Measurements from ENCODE around the gene TNFRSF8. TPM values are rescaled to one million over a fixed set of nuclear protein-coding genes. Genes with fewer than 3 reads are reported as not detected.

TNFRSF8 gene
- total and polyA plus RNA-seq, 9 of the 15 experiments (the other 6 are each of a cell fraction or from before 2014, with no cell fraction given), result 3.5 to 38.4 (median 17.1) TPM

DNA sequence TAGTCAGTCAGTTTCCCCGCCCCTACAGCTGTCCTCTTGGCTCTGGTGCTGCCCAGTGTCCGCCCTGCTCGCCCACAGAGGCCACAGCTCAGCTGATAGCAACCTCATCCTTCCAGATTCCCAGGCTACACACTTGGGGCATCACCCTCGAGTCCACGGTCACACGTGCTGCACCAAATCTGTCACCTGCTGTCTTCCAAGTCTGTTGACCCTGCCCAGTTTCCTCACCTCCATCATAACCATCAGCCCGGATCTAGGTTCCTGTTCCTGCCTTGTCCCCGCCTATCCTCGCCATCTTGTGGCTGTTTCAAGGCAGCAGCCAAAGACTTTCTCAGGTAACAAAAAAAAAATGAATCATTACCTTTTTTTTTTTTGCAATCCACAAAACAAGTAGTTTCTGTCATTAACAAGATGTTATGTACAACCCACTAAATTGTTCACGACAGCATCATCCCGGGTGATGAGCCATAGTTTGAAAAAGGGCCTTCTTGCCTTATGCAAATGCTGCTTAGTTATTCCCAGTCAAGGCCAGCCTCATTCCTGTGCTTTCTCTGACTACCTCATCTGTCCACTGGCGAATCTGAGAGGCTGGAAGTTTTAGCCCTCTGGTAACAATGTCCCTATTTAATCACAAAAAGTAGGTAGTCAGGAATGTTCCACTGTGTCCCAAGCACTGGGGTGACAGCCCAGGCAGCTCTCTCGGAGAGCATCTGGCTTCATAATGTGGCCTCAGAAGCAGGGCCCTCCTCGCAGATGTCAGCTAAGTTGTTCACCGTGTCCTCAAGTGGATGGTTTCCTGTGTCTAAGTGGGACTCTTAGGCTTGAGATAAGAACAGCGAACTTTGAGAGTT lies 48.7 kb upstream of the TNFRSF8 start (continued):
- TF ChIP-seq EHMT2 (IDR thresholded peaks at IDR 0.05), result no peak
- TF ChIP-seq THRAP3 (IDR thresholded peaks at IDR 0.05; ENCODE audit: borderline replicate concordance), result no peak
- TF ChIP-seq, protein P1, sequence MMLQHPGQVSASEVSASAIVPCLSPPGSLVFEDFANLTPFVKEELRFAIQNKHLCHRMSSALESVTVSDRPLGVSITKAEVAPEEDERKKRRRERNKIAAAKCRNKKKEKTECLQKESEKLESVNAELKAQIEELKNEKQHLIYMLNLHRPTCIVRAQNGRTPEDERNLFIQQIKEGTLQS (IDR thresholded peaks at IDR 0.05), result no peak
- TF ChIP-seq, protein P1 (CRISPR knock-in tag; conservative IDR thresholded peaks at IDR 0.05), result 0 out of 2 replicates have a peak, but pooled peaks have one; percentile 19
- no peak for TF ChIP-seq NEUROD1 (IDR thresholded peaks at IDR 0.05; ENCODE audit: borderline replicate concordance, low read depth, low read length, partially characterized antibody)
- TF ChIP-seq, protein P2, sequence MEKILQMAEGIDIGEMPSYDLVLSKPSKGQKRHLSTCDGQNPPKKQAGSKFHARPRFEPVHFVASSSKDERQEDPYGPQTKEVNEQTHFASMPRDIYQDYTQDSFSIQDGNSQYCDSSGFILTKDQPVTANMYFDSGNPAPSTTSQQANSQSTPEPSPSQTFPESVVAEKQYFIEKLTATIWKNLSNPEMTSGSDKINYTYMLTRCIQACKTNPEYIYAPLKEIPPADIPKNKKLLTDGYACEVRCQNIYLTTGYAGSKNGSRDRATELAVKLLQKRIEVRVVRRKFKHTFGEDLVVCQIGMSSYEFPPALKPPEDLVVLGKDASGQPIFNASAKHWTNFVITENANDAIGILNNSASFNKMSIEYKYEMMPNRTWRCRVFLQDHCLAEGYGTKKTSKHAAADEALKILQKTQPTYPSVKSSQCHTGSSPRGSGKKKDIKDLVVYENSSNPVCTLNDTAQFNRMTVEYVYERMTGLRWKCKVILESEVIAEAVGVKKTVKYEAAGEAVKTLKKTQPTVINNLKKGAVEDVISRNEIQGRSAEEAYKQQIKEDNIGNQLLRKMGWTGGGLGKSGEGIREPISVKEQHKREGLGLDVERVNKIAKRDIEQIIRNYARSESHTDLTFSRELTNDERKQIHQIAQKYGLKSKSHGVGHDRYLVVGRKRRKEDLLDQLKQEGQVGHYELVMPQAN (IDR thresholded peaks at IDR 0.05; ENCODE audit: borderline replicate concordance), result no peak
- TF ChIP-seq MCM3 (IDR thresholded peaks at IDR 0.05), result no peak
- TF ChIP-seq KAT7 (CRISPR knock-in tag; IDR thresholded peaks at IDR 0.05; ENCODE audit: borderline replicate concordance), result no peak
- TF ChIP-seq POLR2A (conservative IDR thresholded peaks at IDR 0.05), result peak; percentile 60; the same call in 1 of the 2 replicates
- TF ChIP-seq ZNF780A (CRISPR knock-in tag; IDR thresholded peaks at IDR 0.05), result no peak
- no peak for TF ChIP-seq ZNF12 (CRISPR knock-in tag; IDR thresholded peaks at IDR 0.05)
- TF ChIP-seq BHLHE40 (IDR thresholded peaks at IDR 0.05; ENCODE audit: low read length), result 0 out of 2 replicates have a peak, but pooled peaks have one; percentile 15
- TF ChIP-seq ZBTB1 (CRISPR knock-in tag; IDR thresholded peaks at IDR 0.05; ENCODE audit: borderline replicate concordance, low read depth), result no peak
- peak; percentile 45; the same call in 1 of the 2 replicates for TF ChIP-seq MAX (CRISPR knock-in tag; IDR thresholded peaks at IDR 0.05)
- TF ChIP-seq SRF (CRISPR knock-in tag; IDR thresholded peaks at IDR 0.05), result no peak
- TF ChIP-seq, protein P3, sequence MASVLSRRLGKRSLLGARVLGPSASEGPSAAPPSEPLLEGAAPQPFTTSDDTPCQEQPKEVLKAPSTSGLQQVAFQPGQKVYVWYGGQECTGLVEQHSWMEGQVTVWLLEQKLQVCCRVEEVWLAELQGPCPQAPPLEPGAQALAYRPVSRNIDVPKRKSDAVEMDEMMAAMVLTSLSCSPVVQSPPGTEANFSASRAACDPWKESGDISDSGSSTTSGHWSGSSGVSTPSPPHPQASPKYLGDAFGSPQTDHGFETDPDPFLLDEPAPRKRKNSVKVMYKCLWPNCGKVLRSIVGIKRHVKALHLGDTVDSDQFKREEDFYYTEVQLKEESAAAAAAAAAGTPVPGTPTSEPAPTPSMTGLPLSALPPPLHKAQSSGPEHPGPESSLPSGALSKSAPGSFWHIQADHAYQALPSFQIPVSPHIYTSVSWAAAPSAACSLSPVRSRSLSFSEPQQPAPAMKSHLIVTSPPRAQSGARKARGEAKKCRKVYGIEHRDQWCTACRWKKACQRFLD (CRISPR knock-in tag; IDR thresholded peaks at IDR 0.05), result no peak; the same call in 1 of the 2 replicates
- TF ChIP-seq, protein P4, sequence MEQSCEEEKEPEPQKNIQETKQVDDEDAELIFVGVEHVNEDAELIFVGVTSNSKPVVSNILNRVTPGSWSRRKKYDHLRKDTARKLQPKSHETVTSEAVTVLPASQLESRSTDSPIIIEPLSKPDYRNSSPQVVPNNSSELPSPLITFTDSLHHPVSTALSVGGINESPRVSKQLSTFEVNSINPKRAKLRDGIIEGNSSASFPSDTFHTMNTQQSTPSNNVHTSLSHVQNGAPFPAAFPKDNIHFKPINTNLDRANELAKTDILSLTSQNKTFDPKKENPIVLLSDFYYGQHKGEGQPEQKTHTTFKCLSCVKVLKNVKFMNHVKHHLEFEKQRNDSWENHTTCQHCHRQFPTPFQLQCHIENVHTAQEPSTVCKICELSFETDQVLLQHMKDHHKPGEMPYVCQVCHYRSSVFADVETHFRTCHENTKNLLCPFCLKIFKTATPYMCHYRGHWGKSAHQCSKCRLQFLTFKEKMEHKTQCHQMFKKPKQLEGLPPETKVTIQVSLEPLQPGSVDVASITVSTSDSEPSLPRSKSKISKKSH (CRISPR knock-in tag; IDR thresholded peaks at IDR 0.05), result no peak
- TF ChIP-seq ZNF584 (CRISPR knock-in tag; IDR thresholded peaks at IDR 0.05; ENCODE audit: low read depth), result 0 out of 2 replicates have a peak, but pooled peaks have one; percentile 33
- no peak for TF ChIP-seq ZFP36 (IDR thresholded peaks at IDR 0.05; ENCODE audit: low read depth, low read length, partially characterized antibody)
